ENCODE results near the gene CEP97. TPM values are rescaled to one million over a fixed set of nuclear protein-coding genes. Genes with fewer than 3 reads are reported as not detected.

Gene CEP97
- total and polyA plus RNA-seq, 2 donors (not counting 1 experiment from before 2014, with no cell fraction given), result 2.1 to 15.4 TPM

DNA sequence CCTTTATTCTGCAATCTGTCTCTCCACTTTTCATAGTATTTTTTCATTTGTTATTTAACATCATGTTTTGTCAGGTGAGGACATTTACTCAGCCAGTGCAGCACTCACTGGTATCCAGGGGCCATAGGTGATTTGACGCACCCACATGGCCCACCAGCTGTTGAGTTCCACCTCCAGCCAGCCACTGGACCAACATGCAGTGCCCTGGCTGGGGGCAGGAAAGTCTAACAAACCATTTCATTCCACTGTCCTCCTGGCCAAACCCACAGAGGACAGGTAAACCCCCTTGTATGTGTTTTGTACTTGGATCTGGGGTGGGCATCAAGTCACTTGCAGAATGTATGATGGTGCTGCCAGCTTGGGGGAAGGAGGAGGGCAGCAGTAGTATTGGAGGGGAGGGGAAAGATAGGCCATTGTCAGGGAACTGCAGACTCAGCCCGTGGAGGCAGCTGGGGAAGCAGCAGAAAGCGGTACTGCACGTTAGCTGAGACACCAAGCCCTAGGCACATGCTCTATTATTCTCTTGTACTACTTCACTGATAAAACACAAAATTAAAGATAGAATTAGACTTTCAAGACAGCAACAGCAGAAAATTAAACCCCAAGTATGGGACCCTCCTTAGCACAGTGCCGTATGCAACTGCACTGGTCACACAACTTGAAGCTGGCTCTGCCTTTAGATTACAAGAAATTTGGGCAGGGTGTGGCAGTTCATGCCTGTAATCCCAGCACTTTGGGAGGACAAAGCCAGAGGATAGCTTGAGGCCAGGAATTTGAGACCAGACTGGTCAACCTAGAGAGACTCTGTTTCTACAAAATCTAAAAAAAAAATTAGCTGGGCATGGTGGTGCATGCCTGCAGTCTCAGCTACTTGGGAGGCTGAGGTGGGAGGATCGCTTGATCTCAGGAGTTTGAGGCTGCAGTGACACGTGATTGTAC is 22.4 kb upstream of the CEP97 start:
- Mint-ChIP-seq H3K4me3 (peak overlapping the region; percentile 14), H3K27ac (no peak overlapping the region), H3K9me3 (ENCODE audit: insufficient read depth) (no peaks in the 10 kb centered on the region), H3K4me1 (peaks cover 10% of the 10 kb centered on the region), H3K27me3 (no peaks in the 10 kb centered on the region)
- Histone ChIP-seq H2AFZ (ENCODE audit: insufficient read depth, low read depth, low read length, poor library complexity, severe bottlenecking) (no peak overlapping the region), H3K4me2 (replicated peaks; ENCODE audit: low read depth, low read length, poor library complexity, severe bottlenecking) (peak overlapping the region; percentile 35), H3K4me1 (ENCODE audit: control insufficient read depth in 2 of 2, insufficient read depth in 2 of 2, low read length in 2 of 2) (peaks cover 0 to 2% of the 10 kb centered on the region in 2 donors), H3K27ac (ENCODE audit: low read length in 2 of 2) (no peak overlapping the region), H3K79me2 (ENCODE audit: control insufficient read depth, insufficient read depth, low read length) (no peaks in the 10 kb centered on the region), H3K9ac (ENCODE audit: low read length) (no peak overlapping the region), H3K9me3 (ENCODE audit: control extremely low read depth in 1 of 3, control insufficient read depth in 2 of 3, insufficient read depth in 1 of 3, low read length in 2 of 3) (no peaks in the 10 kb centered on the region), H3K4me3 (ENCODE audit: control extremely low read depth in 1 of 5, extremely low read depth in 1 of 5, insufficient read depth in 1 of 5, low read depth in 2 of 5, low read length in 4 of 5) (no peak overlapping the region), H3K36me3 (replicated peaks in 1 of 2; ENCODE audit: control extremely low read depth in 1 of 2, control insufficient read depth in 1 of 2, extremely low read depth in 1 of 2, insufficient read depth in 2 of 2, low read length in 1 of 2) (no peaks in the 10 kb centered on the region), H3K27me3 (replicated peaks in 1 of 4; ENCODE audit: control extremely low read depth in 1 of 4, control insufficient read depth in 3 of 4, insufficient read depth in 4 of 4, low read length in 3 of 4) (no peaks in the 10 kb centered on the region), H4K20me1 (ENCODE audit: control insufficient read depth, insufficient read depth, low read length, poor library complexity, severe bottlenecking) (no peaks in the 10 kb centered on the region)
- CTCF ChIA-PET, result interaction anchor here (0.7 to 1.0 kb wide), 3 partner anchors 67 to 523 kb away, joined by 3 to 6 read pairs (median 3); no protein-coding TSS in a partner anchor
- TF ChIP-seq, protein P1, sequence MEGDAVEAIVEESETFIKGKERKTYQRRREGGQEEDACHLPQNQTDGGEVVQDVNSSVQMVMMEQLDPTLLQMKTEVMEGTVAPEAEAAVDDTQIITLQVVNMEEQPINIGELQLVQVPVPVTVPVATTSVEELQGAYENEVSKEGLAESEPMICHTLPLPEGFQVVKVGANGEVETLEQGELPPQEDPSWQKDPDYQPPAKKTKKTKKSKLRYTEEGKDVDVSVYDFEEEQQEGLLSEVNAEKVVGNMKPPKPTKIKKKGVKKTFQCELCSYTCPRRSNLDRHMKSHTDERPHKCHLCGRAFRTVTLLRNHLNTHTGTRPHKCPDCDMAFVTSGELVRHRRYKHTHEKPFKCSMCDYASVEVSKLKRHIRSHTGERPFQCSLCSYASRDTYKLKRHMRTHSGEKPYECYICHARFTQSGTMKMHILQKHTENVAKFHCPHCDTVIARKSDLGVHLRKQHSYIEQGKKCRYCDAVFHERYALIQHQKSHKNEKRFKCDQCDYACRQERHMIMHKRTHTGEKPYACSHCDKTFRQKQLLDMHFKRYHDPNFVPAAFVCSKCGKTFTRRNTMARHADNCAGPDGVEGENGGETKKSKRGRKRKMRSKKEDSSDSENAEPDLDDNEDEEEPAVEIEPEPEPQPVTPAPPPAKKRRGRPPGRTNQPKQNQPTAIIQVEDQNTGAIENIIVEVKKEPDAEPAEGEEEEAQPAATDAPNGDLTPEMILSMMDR (IDR thresholded peaks at IDR 0.05), result no peak
- no peak for TF ChIP-seq EZH2 (IDR thresholded peaks at IDR 0.05; ENCODE audit: borderline replicate concordance, insufficient read depth, low read depth, low read length, poor library complexity, severe bottlenecking)
- DNase-seq (no peak), ATAC-seq (ENCODE audit: low read depth) (no peak)
- intact Hi-C loops (cut with micrococcal nuclease), result no loop called here
- POLR2A ChIA-PET, result no interaction called here
- 95% methylated on average over 7 of the region's 7 CpGs for WGBS (ENCODE audit: insufficient coverage)

DNA sequence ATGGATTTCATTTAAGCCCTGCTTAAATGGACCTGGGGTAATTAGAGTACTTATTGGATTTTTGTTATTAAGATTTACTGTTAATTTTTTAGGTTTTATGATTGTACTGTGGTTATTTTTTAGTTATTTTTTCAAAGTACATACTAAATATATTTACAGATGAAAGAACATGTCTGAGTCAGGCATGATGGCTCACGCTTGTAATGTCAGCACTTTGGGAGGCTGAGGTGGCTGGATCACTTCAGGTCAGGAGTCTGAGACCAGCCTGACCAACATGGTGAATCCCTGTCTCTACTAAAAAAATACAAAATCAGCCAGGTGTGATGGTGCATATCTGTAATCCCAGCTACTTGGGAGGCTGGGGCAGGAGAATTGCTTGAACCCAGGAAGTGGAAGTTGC is 21.7 kb upstream of the CEP97 start:
- POLR2A ChIA-PET, result no interaction called here
- Mint-ChIP-seq H3K4me1 (peaks cover 10% of the 10 kb centered on the region), H3K9me3 (ENCODE audit: insufficient read depth) (no peaks in the 10 kb centered on the region), H3K27ac (no peak overlapping the region), H3K4me3 (no peak overlapping the region), H3K27me3 (no peaks in the 10 kb centered on the region)
- Histone ChIP-seq H3K9me3 (ENCODE audit: control extremely low read depth in 1 of 3, control insufficient read depth in 2 of 3, insufficient read depth in 1 of 3, low read length in 2 of 3) (no peaks in the 10 kb centered on the region), H4K20me1 (ENCODE audit: control insufficient read depth, insufficient read depth, low read length, poor library complexity, severe bottlenecking) (no peaks in the 10 kb centered on the region), H3K9ac (ENCODE audit: low read length) (no peak overlapping the region), H3K36me3 (replicated peaks in 1 of 2; ENCODE audit: control extremely low read depth in 1 of 2, control insufficient read depth in 1 of 2, extremely low read depth in 1 of 2, insufficient read depth in 2 of 2, low read length in 1 of 2) (no peaks in the 10 kb centered on the region), H3K27me3 (replicated peaks in 1 of 4; ENCODE audit: control extremely low read depth in 1 of 4, control insufficient read depth in 3 of 4, insufficient read depth in 4 of 4, low read length in 3 of 4) (no peaks in the 10 kb centered on the region), H3K27ac (ENCODE audit: low read length in 2 of 2) (no peak overlapping the region), H3K4me1 (ENCODE audit: control insufficient read depth in 2 of 2, insufficient read depth in 2 of 2, low read length in 2 of 2) (peaks cover 0 to 2% of the 10 kb centered on the region in 2 donors), H3K79me2 (ENCODE audit: control insufficient read depth, insufficient read depth, low read length) (no peaks in the 10 kb centered on the region), H3K4me2 (replicated peaks; ENCODE audit: low read depth, low read length, poor library complexity, severe bottlenecking) (no peak overlapping the region), H2AFZ (ENCODE audit: insufficient read depth, low read depth, low read length, poor library complexity, severe bottlenecking) (no peak overlapping the region), H3K4me3 (ENCODE audit: control extremely low read depth in 1 of 5, extremely low read depth in 1 of 5, insufficient read depth in 1 of 5, low read depth in 2 of 5, low read length in 4 of 5) (no peak overlapping the region)
- TF ChIP-seq, protein P1 (IDR thresholded peaks at IDR 0.05), result no peak
- TF ChIP-seq EZH2 (IDR thresholded peaks at IDR 0.05; ENCODE audit: borderline replicate concordance, insufficient read depth, low read depth, low read length, poor library complexity, severe bottlenecking), result no peak
- ATAC-seq (ENCODE audit: low read depth) (no peak), DNase-seq (no peak)
- CTCF ChIA-PET, result no interaction called here
- no CpG with 5 or more reads among the region's 1 CpG for WGBS (ENCODE audit: insufficient coverage)
- intact Hi-C loops (cut with micrococcal nuclease), result no loop called here

Data from B cell (primary cell).